Stimulated activated CD8-positive, alpha-beta memory T cell treated with anti-CD3 and anti-CD28 coated beads, Interleukin-15, amount 100 ng/mL, for 24 hours (primary cell): Measurements from ENCODE around the gene HACL1.

ENCODE experiments used
- DNase-seq: peaks from one replicate; pipeline ENCODE4 v3.0.0-alpha.2; 2020; ENCODE audit warnings: low read depth

The HACL1 gene

GRCh38 chr3:15523660-15524417 is 77.5 kb downstream of the HACL1 start:
- DNase-seq, result no peak

GRCh38 chr3:15522016-15522415 is 79.4 kb downstream of the HACL1 start:
- no peak for DNase-seq

- no peak for DNase-seq
Measured at GRCh38 chr3:15521573-15521965, 79.8 kb downstream of the HACL1 start, which contains the start of gene COLQ. COLQ (minus strand) TSS chr3:15521706; CDS start chr3:15521625, 81 bp downstream.

GRCh38 chr3:15520804-15521572 is 80.4 kb downstream of the HACL1 start:
- DNase-seq, result no peak

- no peak for DNase-seq
Measured at GRCh38 chr3:15520185-15520584, 81.2 kb downstream of the HACL1 start.

GRCh38 chr3:15519096-15519495 is 82.3 kb downstream of the HACL1 start:
- no peak for DNase-seq

- DNase-seq, result no peak
Measured at GRCh38 chr3:15514663-15515340, 86.6 kb downstream of the HACL1 start.

GRCh38 chr3:15513810-15514662 is 87.3 kb downstream of the HACL1 start:
- no peak for DNase-seq

GRCh38 chr3:15513116-15513515 is 88.3 kb downstream of the HACL1 start:
- no peak for DNase-seq

GRCh38 chr3:15512166-15512565 is 89.2 kb downstream of the HACL1 start:
- DNase-seq, result no peak

GRCh38 chr3:15511156-15511555 is 90.2 kb downstream of the HACL1 start:
- DNase-seq, result no peak
